Neural cell (in vitro differentiated cells): ENCODE results near the gene MKNK1. TPM values are rescaled to one million over a fixed set of nuclear protein-coding genes. Genes with fewer than 3 reads are reported as not detected.

Experiments used
- H2AFZ ChIP-seq: fragments of 200-600, 300-800 bp; sonication (generic), shearing (Covaris generic); 2 replicates; pipeline ENCODE4 v1.6.0; 2014; ENCODE audit warnings: low read depth, mild to moderate bottlenecking, antibody characterized with exemption, low read length, moderate library complexity
- H3F3A ChIP-seq: fragments of 200-600 bp; shearing (Covaris generic); 2 replicates; pipeline ENCODE4 v1.6.1; 2016; ENCODE audit warnings: mild to moderate bottlenecking, moderate library complexity, mixed read lengths, antibody characterized with exemption, low read length; ENCODE audit not compliant: insufficient read depth, poor library complexity, severe bottlenecking
- H3K27ac ChIP-seq: fragments of 200-600, 300-800 bp; sonication (generic), shearing (Covaris generic); 2 replicates; pipeline ENCODE4 v1.5.1; 2014; ENCODE audit warnings: mild to moderate bottlenecking, low read length, moderate library complexity
- H3K27me3 ChIP-seq: fragments of 300-800, 200-600 bp; sonication (generic), shearing (Covaris generic); 2 replicates; pipeline ENCODE4 v1.6.0; 2014; ENCODE audit warnings: mild to moderate bottlenecking, low read depth, low read length, moderate library complexity; ENCODE audit not compliant: insufficient read depth
- H3K36me3 ChIP-seq: fragments of 300-800, 200-600 bp; sonication (generic), shearing (Covaris generic); 2 replicates; pipeline ENCODE4 v1.5.1; 2014; ENCODE audit warnings: mild to moderate bottlenecking, antibody characterized with exemption, low read length, moderate library complexity; ENCODE audit not compliant: insufficient read depth
- H3K4me2 ChIP-seq: fragments of 300-800, 200-600 bp; sonication (generic), shearing (Covaris generic); 2 replicates; pipeline ENCODE4 v1.6.0; 2014; ENCODE audit warnings: mild to moderate bottlenecking, low read length
- H3K4me3 ChIP-seq: fragments of 300-800, 200-600 bp; sonication (generic), shearing (Covaris generic); 2 replicates; pipeline ENCODE4 v1.5.1; 2014; ENCODE audit warnings: mild to moderate bottlenecking, low read length, moderate library complexity
- H3K79me2 ChIP-seq: fragments of 200-600 bp; shearing (Covaris generic); replicated peaks from 2 replicates; pipeline ENCODE4 v1.6.0; 2014; ENCODE audit warnings: mild to moderate bottlenecking, low read length, moderate library complexity; ENCODE audit not compliant: insufficient read depth
- H3K9ac ChIP-seq: fragments of 300-800, 200-600 bp; sonication (generic), shearing (Covaris generic); 2 replicates; pipeline ENCODE4 v1.6.1; 2016; ENCODE audit warnings: mild to moderate bottlenecking, low read length, mixed read lengths
- H3K9me2 ChIP-seq: fragments of 200-600 bp; shearing (Covaris generic); 2 replicates; pipeline ENCODE4 v1.6.1; 2016; ENCODE audit warnings: mild to moderate bottlenecking, low read length, mixed read lengths; ENCODE audit not compliant: insufficient read depth
- H3K9me3 ChIP-seq: fragments of 200-600, 300-800 bp; sonication (generic), shearing (Covaris generic); 2 replicates; pipeline ENCODE4 v1.6.1; 2016; ENCODE audit warnings: mild to moderate bottlenecking, mixed run types, low read length, moderate library complexity, mixed read lengths
- H4K20me1 ChIP-seq: fragments of 200-600 bp; shearing (Covaris generic); 2 replicates; pipeline ENCODE4 v1.6.1; 2016; ENCODE audit warnings: mild to moderate bottlenecking, mixed run types; ENCODE audit not compliant: insufficient read depth
- EP300 ChIP-seq: fragments of 450-650 bp; conservative IDR thresholded peaks from 2 replicates; pipeline ENCODE4 v1.6.1; 2014; ENCODE audit warnings: antibody characterized with exemption, mild to moderate bottlenecking, moderate library complexity; ENCODE audit not compliant: poor library complexity, severe bottlenecking
- EZH2 ChIP-seq: fragments of 200-600, 300-800 bp; shearing (Covaris generic), sonication (generic); IDR thresholded peaks from 2 replicates; pipeline ENCODE4 v1.6.1; 2014; ENCODE audit warnings: antibody characterized with exemption, low read length, borderline replicate concordance, mild to moderate bottlenecking; ENCODE audit not compliant: insufficient read depth, poor library complexity, severe bottlenecking
- MXI1 ChIP-seq: fragments of 450-650 bp; conservative IDR thresholded peaks from 2 replicates; pipeline ENCODE4 v1.6.1; 2014; ENCODE audit warnings: antibody characterized with exemption, mild to moderate bottlenecking; ENCODE audit not compliant: poor library complexity, severe bottlenecking
- POLR2AphosphoS5 ChIP-seq: IDR thresholded peaks from 2 replicates; pipeline ENCODE4 v1.6.1; 2012
- RAD21 ChIP-seq: fragments of 450-650 bp; conservative IDR thresholded peaks from 2 replicates; pipeline ENCODE4 v1.6.1; 2014; ENCODE audit warnings: antibody characterized with exemption, mild to moderate bottlenecking, moderate library complexity
- REST ChIP-seq: IDR thresholded peaks from 2 replicates; pipeline ENCODE4 v1.6.1; 2012; ENCODE audit warnings: borderline replicate concordance
- SMC3 ChIP-seq: fragments of 450-650 bp; conservative IDR thresholded peaks from 2 replicates; pipeline ENCODE4 v1.6.1; 2014; ENCODE audit warnings: antibody characterized with exemption, mild to moderate bottlenecking, moderate library complexity; ENCODE audit not compliant: poor library complexity
- TAF1 ChIP-seq: IDR thresholded peaks from 2 replicates; pipeline ENCODE4 v1.6.1; 2012; ENCODE audit warnings: low read depth
- polyA plus RNA-seq: library from polyadenylated mRNA; depleted of rRNA; stranded (reverse); fragments of >200 nt; gene quantifications from 2 replicates; pipeline ENCODE4 v1.2.3, GENCODE V29; 2014
- TF ChIP-seq, protein P1 (sequence below): fragments of 450-650 bp; IDR thresholded peaks from 2 replicates; pipeline ENCODE4 v1.5.1; 2014; ENCODE audit warnings: antibody characterized with exemption, mild to moderate bottlenecking, moderate library complexity; ENCODE audit not compliant: poor library complexity, severe bottlenecking

The MKNK1 gene
- polyA plus RNA-seq, 1 donor from 2014 or later, result 9.6 TPM

DNA sequence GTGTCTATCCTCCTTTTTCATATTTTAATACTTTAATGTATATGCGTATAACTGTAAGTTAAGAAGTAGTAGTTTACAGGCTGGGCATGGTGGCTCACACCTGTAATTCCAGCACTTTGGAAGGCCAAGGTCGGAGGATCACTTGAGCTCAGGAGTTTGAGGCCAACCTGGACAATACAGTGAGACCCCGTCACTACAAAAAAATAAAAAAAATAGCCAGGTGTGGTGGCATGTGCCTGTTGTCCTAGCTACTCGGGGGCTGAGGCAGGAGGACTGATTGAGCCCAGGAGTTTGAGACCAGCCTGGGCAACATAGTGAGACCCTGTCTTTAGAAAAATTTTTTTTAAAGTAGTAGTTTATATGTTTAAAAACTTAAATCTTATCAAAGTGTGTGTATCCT, 41.7 kb upstream of the MKNK1 start:
- H3K27ac ChIP-seq, result no peak overlapping the region
- H2AFZ ChIP-seq, result no peak overlapping the region
- no peaks in the 10 kb centered on the region for H4K20me1 ChIP-seq
- TF ChIP-seq SMC3, result no peak
- no peak for TF ChIP-seq EZH2
- TF ChIP-seq EP300, result no peak
- no peak for TF ChIP-seq TAF1
- no peak for TF ChIP-seq REST
- TF ChIP-seq, protein P1, sequence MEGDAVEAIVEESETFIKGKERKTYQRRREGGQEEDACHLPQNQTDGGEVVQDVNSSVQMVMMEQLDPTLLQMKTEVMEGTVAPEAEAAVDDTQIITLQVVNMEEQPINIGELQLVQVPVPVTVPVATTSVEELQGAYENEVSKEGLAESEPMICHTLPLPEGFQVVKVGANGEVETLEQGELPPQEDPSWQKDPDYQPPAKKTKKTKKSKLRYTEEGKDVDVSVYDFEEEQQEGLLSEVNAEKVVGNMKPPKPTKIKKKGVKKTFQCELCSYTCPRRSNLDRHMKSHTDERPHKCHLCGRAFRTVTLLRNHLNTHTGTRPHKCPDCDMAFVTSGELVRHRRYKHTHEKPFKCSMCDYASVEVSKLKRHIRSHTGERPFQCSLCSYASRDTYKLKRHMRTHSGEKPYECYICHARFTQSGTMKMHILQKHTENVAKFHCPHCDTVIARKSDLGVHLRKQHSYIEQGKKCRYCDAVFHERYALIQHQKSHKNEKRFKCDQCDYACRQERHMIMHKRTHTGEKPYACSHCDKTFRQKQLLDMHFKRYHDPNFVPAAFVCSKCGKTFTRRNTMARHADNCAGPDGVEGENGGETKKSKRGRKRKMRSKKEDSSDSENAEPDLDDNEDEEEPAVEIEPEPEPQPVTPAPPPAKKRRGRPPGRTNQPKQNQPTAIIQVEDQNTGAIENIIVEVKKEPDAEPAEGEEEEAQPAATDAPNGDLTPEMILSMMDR, result no peak
- TF ChIP-seq RAD21, result no peak
- TF ChIP-seq POLR2AphosphoS5, result no peak
- no peak for TF ChIP-seq MXI1
- H3F3A ChIP-seq, result no peaks in the 10 kb centered on the region
- peaks cover 6% of the 10 kb centered on the region for H3K9me3 ChIP-seq
- no peak overlapping the region for H3K4me3 ChIP-seq
- H3K9ac ChIP-seq, result no peak overlapping the region
- no peaks in the 10 kb centered on the region for H3K9me2 ChIP-seq
- H3K36me3 ChIP-seq, result peaks cover 23% of the 10 kb centered on the region
- no peaks in the 10 kb centered on the region for H3K79me2 ChIP-seq
- no peak overlapping the region for H3K4me2 ChIP-seq
- H3K27me3 ChIP-seq, result no peaks in the 10 kb centered on the region

DNA sequence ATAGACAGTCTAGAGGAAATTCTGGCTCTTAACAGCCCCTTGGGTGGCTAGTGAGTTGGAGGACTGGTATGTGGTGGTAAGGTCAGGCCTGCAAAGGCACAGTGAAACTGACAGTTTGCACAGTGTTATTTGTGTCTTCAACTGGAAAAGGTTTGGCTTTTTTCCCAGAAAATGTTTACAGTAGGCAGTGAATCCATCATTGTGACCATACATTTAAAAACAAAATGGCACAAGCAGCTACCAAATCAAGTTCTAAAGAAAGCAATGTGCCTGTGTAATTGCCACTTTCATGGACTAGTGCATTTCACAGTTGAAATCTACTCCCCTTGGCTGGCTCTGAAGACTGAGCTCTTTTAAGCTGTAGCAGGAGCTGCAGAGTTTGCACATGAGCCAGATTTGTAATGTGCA, 39.3 kb upstream of the MKNK1 start:
- H2AFZ ChIP-seq, result no peak overlapping the region
- peaks cover 8% of the 10 kb centered on the region for H3K36me3 ChIP-seq
- no peaks in the 10 kb centered on the region for H3K9me3 ChIP-seq
- TF ChIP-seq EZH2 (no peak), POLR2AphosphoS5 (no peak), EP300 (no peak), RAD21 (no peak), SMC3 (no peak), MXI1 (no peak), REST (no peak), TAF1 (no peak)
- TF ChIP-seq, protein P1, result no peak
- no peaks in the 10 kb centered on the region for H3K9me2 ChIP-seq
- no peak overlapping the region for H3K4me2 ChIP-seq
- no peaks in the 10 kb centered on the region for H4K20me1 ChIP-seq
- H3K9ac ChIP-seq, result no peak overlapping the region
- H3K4me3 ChIP-seq, result no peak overlapping the region
- H3K27ac ChIP-seq, result no peak overlapping the region
- no peaks in the 10 kb centered on the region for H3K27me3 ChIP-seq
- no peaks in the 10 kb centered on the region for H3F3A ChIP-seq
- H3K79me2 ChIP-seq, result no peaks in the 10 kb centered on the region
